Smooth muscle cell (in vitro differentiated cells): ENCODE results near the gene FRY. TPM values are rescaled to one million over a fixed set of nuclear protein-coding genes. Genes with fewer than 3 reads are reported as not detected.

Source experiments
- DNase-seq: peaks from one replicate; lab custom pipeline; 2025; ENCODE audit not compliant: unreplicated experiment; lab: John Stamatoyannopoulos, UW
- H2AFZ ChIP-seq: fragments of 200-600 bp; sonication (generic); 2 replicates; pipeline ENCODE4 v1.6.0; 2016; ENCODE audit warnings: antibody characterized with exemption, low read depth, mild to moderate bottlenecking
- H3F3A ChIP-seq: fragments of 200-600 bp; sonication (generic); 2 replicates; pipeline ENCODE4 v1.6.0; 2017; ENCODE audit warnings: antibody characterized with exemption, low read depth
- H3K27ac ChIP-seq: fragments of 200-600 bp; sonication (generic); 2 replicates; pipeline ENCODE4 v1.5.1; 2016; ENCODE audit warnings: low read depth, mild to moderate bottlenecking
- H3K27me3 ChIP-seq: fragments of 200-600 bp; sonication (generic); 2 replicates; pipeline ENCODE4 v1.6.1; 2016; ENCODE audit warnings: low read depth, mild to moderate bottlenecking
- H3K36me3 ChIP-seq: fragments of 200-600 bp; sonication (generic); 2 replicates; pipeline ENCODE4 v1.5.1; 2016; ENCODE audit warnings: low read depth
- H3K4me1 ChIP-seq: fragments of 200-600 bp; sonication (generic); 2 replicates; pipeline ENCODE4 v1.5.1; 2016; ENCODE audit warnings: low read depth
- H3K4me2 ChIP-seq: fragments of 200-600 bp; sonication (generic); 2 replicates; pipeline ENCODE4 v1.6.0; 2016; ENCODE audit warnings: mild to moderate bottlenecking
- H3K4me3 ChIP-seq: fragments of 200-600 bp; sonication (generic); 2 replicates; pipeline ENCODE4 v1.5.1; 2016; ENCODE audit warnings: mild to moderate bottlenecking
- H3K79me2 ChIP-seq: fragments of 200-600 bp; sonication (generic); 2 replicates; pipeline ENCODE4 v1.6.0; 2016; ENCODE audit warnings: low read depth, mild to moderate bottlenecking
- H3K9ac ChIP-seq: fragments of 200-600 bp; sonication (generic); 2 replicates; pipeline ENCODE4 v1.6.0; 2016; ENCODE audit warnings: low read depth
- H3K9me3 ChIP-seq: fragments of 200-600 bp; sonication (generic); replicated peaks from 2 replicates; pipeline ENCODE4 v1.5.1; 2016; ENCODE audit warnings: low read depth
- H4K20me1 ChIP-seq: fragments of 200-600 bp; sonication (generic); 2 replicates; pipeline ENCODE4 v1.6.0; 2016; ENCODE audit warnings: low read depth
- CTCF ChIP-seq: fragments of 200-600 bp; sonication (generic); IDR thresholded peaks from 2 replicates; pipeline ENCODE4 v1.5.1; 2017; ENCODE audit warnings: borderline replicate concordance, mild to moderate bottlenecking, antibody characterized with exemption; ENCODE audit not compliant: insufficient read depth, poor library complexity, severe bottlenecking
- WGBS: methylation state at CpG from one replicate; pipeline ENCODE4 v1.1.7; 2016; ENCODE audit warnings: low lambda C conversion rate; 5-methylcytosine and 5-hydroxymethylcytosine counted together
- polyA plus RNA-seq: library from polyadenylated mRNA; unstranded; fragments of >200 nt; fragmentation: Nextera tagmentation; extraction: Ambion mirVana; gene quantifications from 2 replicates; pipeline ENCODE4 v1.2.1, GENCODE V29; 2016
- total RNA-seq: library from RNA; depleted of rRNA; stranded (reverse); fragments of >200 nt; gene quantifications from 2 replicates; pipeline ENCODE4 v1.2.3, GENCODE V29; 2014

FRY gene
- total and polyA plus RNA-seq, 2 experiments from 2014 or later, result 1.1 to 3.2 TPM

DNA sequence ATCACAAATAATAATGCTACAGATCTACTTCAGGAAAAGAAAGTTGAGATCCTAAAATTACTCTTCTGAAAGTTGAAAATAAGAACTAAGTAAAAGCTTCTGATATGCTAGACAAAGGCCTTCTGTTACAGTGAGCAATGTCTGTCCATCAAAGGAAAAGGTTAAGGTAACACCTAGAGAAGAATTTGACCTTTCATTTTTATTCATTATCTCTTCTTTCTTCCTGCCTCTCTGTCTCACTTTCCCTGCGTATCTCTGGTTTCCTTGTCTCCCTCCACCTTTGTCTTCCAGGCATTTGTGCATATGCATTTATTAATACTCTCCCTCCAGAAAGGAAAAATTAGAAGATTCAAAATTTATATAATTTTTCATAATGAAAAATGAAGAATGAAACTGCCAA lies 234.6 kb downstream of the FRY start:
- no peaks in the 10 kb centered on the region for H3K79me2 ChIP-seq
- no peaks in the 10 kb centered on the region for H3K36me3 ChIP-seq
- H3F3A ChIP-seq, result peaks cover 13% of the 10 kb centered on the region
- H2AFZ ChIP-seq, result no peak overlapping the region
- WGBS, result 91% methylated on average over 1 of the region's 1 CpG
- no peaks in the 10 kb centered on the region for H4K20me1 ChIP-seq
- H3K4me3 ChIP-seq, result no peak overlapping the region
- H3K27ac ChIP-seq, result peak overlapping the region; percentile 65
- H3K9me3 ChIP-seq, result no peaks in the 10 kb centered on the region
- H3K4me2 ChIP-seq, result no peak overlapping the region
- H3K27me3 ChIP-seq, result no peaks in the 10 kb centered on the region
- no peaks in the 10 kb centered on the region for H3K4me1 ChIP-seq
- DNase-seq, result no peak
- no peak overlapping the region for H3K9ac ChIP-seq
- TF ChIP-seq CTCF, result no peak

- Histone ChIP-seq H3K27me3 (no peaks in the 10 kb centered on the region), H3K4me1 (no peaks in the 10 kb centered on the region), H3K9me3 (no peaks in the 10 kb centered on the region), H2AFZ (no peak overlapping the region), H3K9ac (no peak overlapping the region), H4K20me1 (no peaks in the 10 kb centered on the region), H3F3A (no peaks in the 10 kb centered on the region), H3K4me3 (no peak overlapping the region), H3K36me3 (no peaks in the 10 kb centered on the region), H3K79me2 (no peaks in the 10 kb centered on the region), H3K4me2 (no peak overlapping the region), H3K27ac (no peak overlapping the region)
- TF ChIP-seq CTCF, result peak; percentile 48
- DNase-seq, result no peak
- WGBS, result 68% methylated on average over 7 of the region's 7 CpGs
Observed at GRCh38 chr13:32267836-32268439, 236.4 kb downstream of the FRY start.

- Histone ChIP-seq H3K27ac (no peak overlapping the region), H3K36me3 (no peaks in the 10 kb centered on the region), H3K9me3 (no peaks in the 10 kb centered on the region), H2AFZ (no peak overlapping the region), H3K79me2 (no peaks in the 10 kb centered on the region), H3F3A (no peaks in the 10 kb centered on the region), H3K4me2 (no peak overlapping the region), H3K9ac (no peak overlapping the region), H4K20me1 (no peaks in the 10 kb centered on the region), H3K4me1 (no peaks in the 10 kb centered on the region), H3K4me3 (no peak overlapping the region), H3K27me3 (no peaks in the 10 kb centered on the region)
- WGBS, result 98% methylated on average over 4 of the region's 4 CpGs
- TF ChIP-seq CTCF, result no peak
- DNase-seq, result no peak
Observed at GRCh38 chr13:32272021-32272683, 240.6 kb downstream of the FRY start.

- no peak for TF ChIP-seq CTCF
- Histone ChIP-seq H3K79me2 (no peaks in the 10 kb centered on the region), H2AFZ (no peak overlapping the region), H3F3A (no peaks in the 10 kb centered on the region), H3K9me3 (no peaks in the 10 kb centered on the region), H3K4me1 (no peaks in the 10 kb centered on the region), H3K9ac (no peak overlapping the region), H3K27ac (peak overlapping the region; percentile 75), H3K36me3 (no peaks in the 10 kb centered on the region), H3K4me2 (no peak overlapping the region), H4K20me1 (no peaks in the 10 kb centered on the region), H3K27me3 (no peaks in the 10 kb centered on the region), H3K4me3 (no peak overlapping the region)
- no peak for DNase-seq
- WGBS, result 69% methylated on average over 1 of the region's 1 CpG
Observed at GRCh38 chr13:32277839-32278238, 246.3 kb downstream of the FRY start.
